ENCODE data around the gene BGN.

BGN gene

DNA sequence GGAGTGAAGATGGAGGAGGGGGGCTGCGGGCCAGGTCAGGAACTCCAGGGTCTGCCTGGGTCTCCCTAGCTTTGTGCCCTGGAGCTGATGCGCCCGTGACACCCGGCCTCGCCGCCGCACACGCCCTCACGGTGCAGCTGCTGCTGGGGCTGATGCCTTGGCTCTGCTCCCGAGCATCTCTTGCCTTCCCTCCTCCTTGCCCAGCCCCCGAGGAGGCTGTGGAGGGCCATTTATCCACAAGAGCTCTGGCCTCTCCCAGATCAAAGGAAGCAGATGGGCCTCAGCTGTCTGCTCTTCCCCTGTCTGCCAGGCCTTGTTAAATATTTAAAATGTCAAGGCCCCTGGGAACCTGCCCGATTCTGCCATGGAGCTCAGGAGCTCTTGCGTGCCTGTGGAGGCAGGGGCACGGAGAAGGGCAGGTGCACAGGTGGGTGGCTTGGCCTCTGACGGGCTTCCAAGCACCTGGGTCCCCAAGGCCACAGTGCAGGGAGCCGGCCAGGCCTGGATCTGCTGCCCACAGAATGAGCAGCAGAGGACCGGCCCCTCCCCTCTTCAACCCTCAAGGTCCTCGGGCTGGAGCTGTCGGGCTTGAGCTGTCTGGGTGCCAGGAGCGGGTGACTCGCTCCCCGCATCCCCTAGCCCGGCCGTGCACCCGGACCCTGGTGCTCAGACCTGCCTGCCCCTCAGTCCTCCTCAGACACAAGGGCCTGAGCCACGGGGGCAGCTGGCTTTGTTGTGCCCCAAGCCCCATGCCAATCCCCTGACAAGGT, 42.9 kb downstream of the BGN start:
- DNase-seq: no peak

DNA sequence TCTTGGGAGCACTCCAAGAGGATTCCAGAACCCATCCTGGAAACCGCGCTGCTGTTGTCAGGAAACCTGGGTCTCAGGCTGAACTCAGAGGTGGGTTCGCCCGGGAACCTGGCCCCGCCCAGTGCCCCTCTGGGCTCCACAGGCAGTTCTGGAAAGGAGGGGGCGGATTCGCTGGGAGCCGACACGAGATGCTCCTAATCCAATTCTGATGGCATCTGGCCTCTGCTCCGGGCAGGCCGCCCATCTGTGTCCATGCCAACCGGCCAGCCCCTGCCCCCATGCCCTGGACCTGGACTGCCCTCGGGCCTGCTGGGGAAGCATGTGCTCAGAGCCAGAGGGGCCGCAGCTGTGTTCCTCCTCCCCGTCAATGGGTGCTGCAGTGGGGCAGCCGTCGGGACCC, 43.6 kb downstream of the BGN start:
- no peak for DNase-seq

DNA sequence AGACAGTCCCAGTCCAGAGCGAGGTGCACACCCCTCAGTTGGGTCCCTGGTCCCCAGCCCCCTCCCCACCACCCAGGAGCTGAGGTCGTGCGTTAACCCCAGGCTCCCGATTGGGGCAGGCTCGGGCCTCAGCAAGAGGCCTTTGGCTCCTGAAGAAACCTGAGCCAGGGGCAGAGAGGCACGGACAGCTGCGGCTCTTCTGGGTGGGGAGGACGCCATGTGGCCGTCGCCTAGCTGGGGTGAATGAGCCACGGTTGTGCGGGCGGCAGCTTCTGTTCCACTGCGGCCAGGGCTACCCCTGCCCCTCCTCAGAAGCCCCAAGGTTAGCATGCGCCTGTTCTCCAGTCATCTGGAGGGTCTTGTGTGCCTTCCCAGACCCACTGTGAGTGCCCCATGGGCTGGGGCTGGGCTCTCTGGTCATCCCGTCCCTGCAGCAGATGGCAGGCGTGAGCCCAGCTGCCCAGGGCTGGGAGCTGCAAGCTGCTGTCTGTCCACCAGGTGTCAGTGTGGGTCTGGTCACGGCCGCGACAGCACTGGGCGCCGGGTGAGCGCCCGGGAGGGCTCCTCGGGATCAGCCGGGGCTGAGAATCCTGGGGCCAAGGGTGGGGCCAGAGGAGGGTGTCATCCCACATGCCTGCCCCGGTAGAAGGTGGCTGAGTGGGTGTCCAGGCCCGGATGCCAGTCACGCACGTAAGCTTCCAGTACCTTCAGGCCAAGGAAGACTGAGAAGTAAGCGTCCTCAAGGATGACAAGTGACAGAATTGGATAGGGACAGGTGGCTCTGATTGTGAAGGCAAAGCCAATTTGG, 44.6 kb downstream of the BGN start:
- no peak for DNase-seq

DNA sequence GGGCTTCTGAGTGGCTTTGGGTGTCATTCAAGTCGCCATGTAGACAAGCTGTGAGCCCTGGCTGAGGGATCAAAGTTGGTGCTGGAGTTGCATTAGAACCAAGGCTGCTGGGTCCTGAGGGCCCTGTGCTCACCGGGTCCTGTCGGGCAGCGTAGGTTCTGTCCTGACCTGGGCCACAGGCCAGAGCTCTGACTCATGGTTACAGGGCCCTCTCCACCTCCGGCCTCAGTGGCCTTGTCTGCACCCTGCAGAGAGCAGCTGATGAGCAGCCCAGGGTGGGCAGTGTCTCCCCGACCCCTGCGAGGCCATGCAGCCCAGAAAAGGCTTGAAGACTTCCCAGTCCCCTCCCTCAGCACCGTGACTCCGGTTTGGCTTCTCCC, 45.2 kb downstream of the BGN start:
- no peak for DNase-seq

DNA sequence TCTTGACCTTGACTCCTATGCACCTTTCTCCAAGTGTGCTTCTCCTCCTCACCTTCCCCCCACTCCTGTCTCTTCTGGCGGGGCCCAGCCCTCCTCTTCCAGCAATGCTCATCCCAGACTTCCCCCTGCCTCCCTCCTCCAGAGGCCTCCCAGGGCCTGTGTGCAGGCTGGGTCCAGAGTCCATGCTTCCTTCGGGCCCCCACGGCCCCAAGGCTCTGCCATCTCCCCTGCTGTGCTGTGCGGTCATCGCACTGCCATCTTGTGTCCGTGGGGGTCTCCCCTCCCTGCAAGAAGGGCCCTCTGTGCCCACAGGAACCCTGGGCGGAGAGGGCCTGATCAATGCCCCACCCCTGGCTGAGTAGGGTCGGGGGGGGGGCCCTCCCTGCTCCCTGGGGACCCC, 49.9 kb downstream of the BGN start:
- no peak for DNase-seq

DNA sequence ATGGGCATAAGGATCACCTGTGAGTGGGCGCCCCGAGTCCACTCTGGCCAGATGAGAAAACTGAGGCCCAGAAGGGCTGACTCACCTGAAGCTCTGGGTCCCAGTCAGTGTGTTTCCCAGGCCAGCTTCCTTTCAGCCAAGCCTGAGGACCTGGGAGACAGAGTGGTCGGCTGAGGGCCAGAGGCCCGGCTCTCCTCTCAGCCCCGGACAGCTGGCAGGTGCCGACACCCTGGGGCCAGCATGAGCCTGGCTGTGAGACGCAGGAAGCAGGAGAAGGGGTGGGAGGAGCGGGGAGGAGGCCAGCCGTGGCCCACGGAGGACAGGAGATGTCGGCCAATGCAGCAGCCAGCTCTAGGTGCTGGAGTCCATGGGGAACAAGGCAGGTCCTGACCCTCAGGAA, 51.6 kb downstream of the BGN start:
- no peak for DNase-seq

DNA sequence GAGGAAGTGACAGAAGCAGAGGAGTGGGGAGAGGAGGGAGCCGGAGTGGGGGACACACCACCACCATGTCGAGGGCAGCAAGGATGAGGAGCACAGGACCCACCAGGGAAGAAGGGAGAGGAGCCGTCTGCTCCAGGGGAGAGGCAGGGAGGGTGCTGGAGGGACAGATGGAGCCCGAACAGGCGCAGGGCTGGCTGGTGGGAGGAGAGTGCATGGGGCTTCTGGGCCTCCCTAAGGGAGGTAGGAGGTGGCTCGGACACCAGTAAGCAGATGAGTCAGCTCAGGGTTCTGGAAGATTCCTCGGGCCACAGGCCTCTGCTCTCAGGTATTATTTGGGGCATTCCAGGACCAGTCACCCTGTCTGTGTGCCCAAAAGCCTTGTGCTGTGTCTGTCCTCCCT, 52.4 kb downstream of the BGN start:
- no peak for DNase-seq

DNA sequence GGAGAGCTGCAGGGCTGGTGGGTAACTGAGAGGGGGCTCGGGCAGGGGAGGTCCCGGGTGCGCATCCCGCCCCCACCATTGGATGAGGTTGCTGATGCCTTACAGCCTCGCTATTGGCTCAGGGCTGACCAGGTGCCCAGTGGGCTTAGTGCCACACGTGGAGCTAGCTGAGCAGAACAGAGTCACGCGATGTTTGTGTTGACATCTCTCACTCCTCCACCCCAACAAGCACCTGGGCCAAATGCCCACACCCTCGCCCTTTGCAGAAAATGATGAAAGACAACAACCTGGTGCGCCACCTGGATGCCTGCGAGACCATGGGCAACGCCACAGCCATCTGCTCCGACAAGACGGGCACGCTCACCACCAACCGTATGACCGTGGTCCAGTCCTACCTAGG, 54.5 kb downstream of the BGN start:
- no peak for DNase-seq

DNA sequence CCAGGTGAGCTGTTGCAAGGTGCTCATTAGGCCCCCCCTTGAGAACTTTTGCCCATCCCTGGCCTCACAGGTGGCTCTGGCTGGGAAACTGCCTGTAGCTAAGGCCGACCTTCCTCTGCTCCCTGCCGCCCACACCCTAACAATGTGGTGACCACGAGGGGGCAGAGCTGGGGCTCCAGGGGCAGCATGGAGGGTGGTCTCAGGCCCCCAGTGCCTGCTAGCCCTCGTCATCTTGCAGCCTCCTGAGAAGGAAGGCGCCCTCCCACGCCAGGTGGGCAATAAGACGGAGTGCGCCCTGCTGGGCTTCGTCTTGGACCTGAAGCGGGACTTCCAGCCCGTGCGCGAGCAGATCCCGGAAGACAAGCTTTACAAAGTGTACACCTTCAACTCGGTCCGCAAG, 55.0 kb downstream of the BGN start:
- DNase-seq: no peak

DNA sequence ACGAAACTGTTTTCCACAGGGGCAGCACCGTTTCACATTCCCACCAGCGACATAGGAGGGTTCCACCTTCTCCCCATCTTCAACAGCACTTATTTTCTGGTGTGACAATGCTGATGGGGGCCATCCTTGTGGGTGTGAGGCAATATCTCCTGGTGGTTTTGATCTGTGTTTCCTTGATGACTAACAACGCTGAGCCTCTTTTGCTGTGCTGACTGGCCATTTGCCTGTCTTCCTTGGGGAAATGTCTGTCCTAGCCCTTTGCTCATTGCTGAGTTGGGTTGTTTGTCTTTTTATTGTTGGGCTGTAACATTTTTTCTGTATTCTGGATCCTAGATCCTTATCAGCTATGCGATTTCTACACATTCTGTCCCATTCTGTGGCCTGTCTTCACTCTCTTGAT, 56.4 kb downstream of the BGN start:
- DNase-seq: no peak

DNA sequence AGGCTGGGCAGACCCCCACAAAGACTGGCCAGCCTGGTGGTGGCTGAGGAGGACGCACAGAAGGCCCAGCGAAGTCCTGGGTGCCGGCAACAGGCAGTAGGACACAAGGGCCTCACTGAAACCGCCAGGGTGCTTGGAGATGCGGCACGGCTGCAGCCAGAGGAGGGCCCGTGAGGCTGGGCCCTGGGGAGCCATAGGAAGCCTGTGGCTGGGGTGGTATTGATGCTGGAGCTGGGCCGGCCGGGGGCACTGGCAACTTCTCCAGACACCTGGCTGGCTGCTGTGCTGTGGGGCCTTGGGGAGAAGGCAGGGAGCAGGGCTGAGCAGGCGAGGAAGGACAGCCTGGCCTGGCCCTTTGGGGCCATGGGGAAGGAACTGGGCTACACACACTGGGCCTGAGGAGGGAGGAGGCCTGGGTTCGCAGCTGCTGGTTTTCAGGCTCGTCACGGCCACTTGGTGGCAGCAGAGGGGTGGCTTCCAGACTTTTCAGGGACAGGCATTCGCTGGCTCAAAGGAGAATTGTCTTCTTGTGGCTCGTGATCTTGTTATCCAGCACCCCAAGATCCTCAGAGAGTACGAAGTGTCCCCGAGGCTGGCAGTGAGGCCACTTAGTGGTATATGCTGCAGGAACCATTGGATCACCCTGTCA, 59.9 kb downstream of the BGN start:
- no peak for DNase-seq

DNA sequence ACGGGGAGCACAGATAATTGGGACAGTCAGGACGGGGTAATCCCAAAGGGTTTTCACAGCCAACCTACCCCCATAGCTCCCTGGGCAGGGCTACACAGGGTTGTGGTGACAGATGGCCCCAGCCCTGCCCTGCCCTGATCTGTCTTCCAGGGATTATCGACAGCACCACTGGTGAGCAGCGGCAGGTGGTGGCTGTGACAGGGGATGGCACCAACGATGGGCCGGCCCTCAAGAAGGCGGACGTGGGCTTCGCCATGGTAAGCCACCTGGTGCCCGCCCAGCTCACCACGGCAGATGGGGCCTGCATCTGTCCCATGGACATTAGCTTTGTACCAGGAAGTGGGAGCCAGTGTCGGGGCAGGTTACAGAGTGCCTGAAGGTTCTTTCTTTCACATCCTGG, 62.0 kb downstream of the BGN start:
- no peak for DNase-seq

DNA sequence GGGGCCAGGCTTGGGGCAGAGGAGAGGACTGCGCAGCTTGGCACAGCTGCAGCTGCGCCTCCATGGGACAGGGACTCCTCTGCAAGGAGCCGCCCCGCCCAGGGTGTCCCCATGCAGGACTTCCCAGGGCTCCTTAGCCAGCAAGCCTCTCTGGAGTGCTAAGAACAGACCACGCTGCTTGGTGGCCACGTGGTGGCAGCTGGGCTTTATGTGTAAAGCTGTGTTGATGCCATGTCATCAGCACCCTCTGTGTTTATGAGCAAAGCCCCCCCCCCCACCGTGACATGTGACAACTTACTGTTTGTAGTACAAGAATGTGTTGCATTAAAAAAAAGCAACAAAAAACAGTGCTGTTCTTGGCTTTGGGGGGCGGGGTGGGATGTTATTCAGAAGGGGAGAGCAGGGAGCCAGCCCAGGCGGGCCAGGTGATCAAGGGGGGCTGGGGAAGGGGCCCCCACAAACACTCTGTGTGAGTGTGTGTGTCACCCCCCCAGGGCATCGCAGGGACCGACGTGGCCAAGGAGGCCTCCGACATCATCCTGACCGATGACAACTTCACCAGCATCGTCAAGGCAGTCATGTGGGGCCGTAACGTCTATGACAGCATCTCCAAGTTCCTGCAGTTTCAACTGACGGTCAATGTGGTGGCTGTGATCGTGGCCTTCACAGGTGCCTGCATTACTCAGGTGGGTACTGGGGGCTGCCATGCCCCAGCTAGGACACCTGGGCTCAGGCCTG, 63.0 kb downstream of the BGN start:
- no peak for DNase-seq
